Muscle of leg (tissue), 11 donors: ENCODE measurements around the gene GNA14. TPM values are rescaled to one million over a fixed set of nuclear protein-coding genes. Genes with fewer than 3 reads are reported as not detected.
"Not testable (repeated sequence)": the region's sequence is repeated elsewhere in the genome, so short reads cannot be mapped to it uniquely, and the experiment has no call there.

Experiments
- DNase-seq: peaks from one replicate; pipeline ENCODE4 v3.0.0; 2013
- H3K27ac ChIP-seq: one replicate; pipeline ENCODE4 v1.5.1; 2013; ENCODE audit warnings: mild to moderate bottlenecking, low read length, control low read depth
- H3K27me3 ChIP-seq: one replicate; pipeline ENCODE4 v1.6.1; 2013; ENCODE audit warnings: low read length; ENCODE audit not compliant: control insufficient read depth, insufficient read depth
- H3K36me3 ChIP-seq: one replicate; pipeline ENCODE4 v1.6.1; 2013; ENCODE audit warnings: low read length; ENCODE audit not compliant: control insufficient read depth, insufficient read depth
- H3K4me1 ChIP-seq: one replicate; pipeline ENCODE4 v1.6.1; 2013; ENCODE audit warnings: low read length; ENCODE audit not compliant: control insufficient read depth, insufficient read depth
- H3K4me3 ChIP-seq: one replicate; pipeline ENCODE4 v1.5.1; 2013; ENCODE audit warnings: low read length, control low read depth
- H3K9me3 ChIP-seq: replicated peaks from 2 replicates; pipeline ENCODE4 v1.6.1; 2013; ENCODE audit warnings: low read depth, low read length; ENCODE audit not compliant: control insufficient read depth
- WGBS: methylation state at CpG from one replicate; pipeline ENCODE4 v1.1.5; 2013; ENCODE audit warnings: missing lambda C conversion rate; ENCODE audit not compliant: insufficient coverage; 5-methylcytosine and 5-hydroxymethylcytosine counted together
- polyA plus RNA-seq, 8 donors: library from polyadenylated mRNA; unstranded; fragments of 120-200 nt; gene quantifications; one replicate each; pipeline versions ENCODE4 v1.2.1 to v1.2.3, GENCODE V29; 2013; ENCODE audit warnings: inconsistent platforms in 1 of 8, low replicate concordance in 1 of 8; ENCODE audit not compliant: insufficient read length in 8 of 8, insufficient read depth in 1 of 8
- total RNA-seq: library from RNA; stranded (reverse); fragments of 120-200 nt; gene quantifications from one replicate; pipeline ENCODE4 v1.2.4, GENCODE V29; 2013

GNA14 gene
- total and polyA plus RNA-seq, 9 donors = 2.1 to 6.6 (median 3.3) TPM

DNA sequence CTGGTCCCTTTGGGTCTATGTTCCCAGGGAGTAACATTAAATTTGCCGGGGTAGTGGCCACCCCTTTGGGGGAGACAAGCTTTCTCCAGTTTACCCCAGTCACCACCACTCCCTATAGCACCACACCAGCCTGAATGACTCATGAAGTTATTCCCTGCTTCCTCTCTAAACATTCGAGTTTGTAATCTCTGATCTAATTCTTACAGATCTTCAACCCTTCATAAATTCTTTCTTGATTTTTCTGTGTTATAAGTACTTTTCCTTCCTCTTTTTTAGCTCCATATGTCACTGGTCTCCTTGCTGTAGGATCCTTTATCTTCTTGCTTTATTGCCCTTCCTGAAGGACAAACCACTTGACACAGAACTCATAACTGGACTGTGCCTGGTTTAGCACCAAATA is 55.6 kb downstream of the GNA14 start:
- DNase-seq = no peak
- no peak overlapping the region for H3K27ac ChIP-seq
- no peaks in the 10 kb centered on the region for H3K9me3 ChIP-seq
- no CpG with 5 or more reads among the region's 2 CpGs for WGBS
- H3K4me1 ChIP-seq = peaks cover 49% of the 10 kb centered on the region
- H3K27me3 ChIP-seq = no peaks in the 10 kb centered on the region
- no peaks in the 10 kb centered on the region for H3K36me3 ChIP-seq
- no peak overlapping the region for H3K4me3 ChIP-seq

DNA sequence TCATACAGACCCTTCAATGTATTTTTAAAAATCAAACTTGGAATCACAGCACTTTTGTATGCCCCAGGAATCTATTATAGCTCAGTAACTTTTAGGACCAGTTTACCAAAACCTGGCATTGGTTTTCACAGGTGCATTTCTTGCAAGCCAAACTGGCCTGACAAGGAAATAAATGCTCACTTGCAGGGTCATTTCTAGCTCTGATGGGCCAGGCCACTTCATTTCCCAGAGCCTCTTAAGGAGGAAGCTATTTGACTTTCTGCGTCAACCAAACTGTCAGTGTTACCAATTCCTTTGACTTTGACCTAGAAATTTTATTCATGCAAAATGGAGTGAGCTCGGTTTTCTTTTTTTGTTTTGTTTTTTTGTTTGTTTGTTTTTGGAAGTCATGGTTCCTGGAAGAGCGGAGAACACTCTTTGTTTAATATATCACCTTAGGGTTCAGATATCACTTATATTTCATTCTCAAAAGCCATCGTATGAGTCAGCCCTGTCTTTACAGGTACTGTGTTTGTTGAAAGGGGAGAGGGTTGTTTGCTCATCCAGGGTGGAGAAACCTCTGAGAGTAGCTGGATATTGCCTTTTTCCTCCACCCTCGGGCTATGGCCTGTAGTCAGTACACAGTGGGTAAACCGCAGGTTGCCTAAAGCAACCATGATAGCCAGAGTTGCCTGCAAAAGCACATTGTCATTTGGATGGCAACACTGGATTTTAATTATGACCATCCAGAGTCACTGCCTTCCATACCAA is 58.9 kb downstream of the GNA14 start:
- 96% methylated on average over 3 of the region's 6 CpGs for WGBS
- Histone ChIP-seq H3K27me3 (no peaks in the 10 kb centered on the region), H3K9me3 (no peaks in the 10 kb centered on the region), H3K4me3 (no peak overlapping the region), H3K4me1 (peaks cover 28% of the 10 kb centered on the region), H3K27ac (no peak overlapping the region), H3K36me3 (no peaks in the 10 kb centered on the region)
- DNase-seq = no peak

DNA sequence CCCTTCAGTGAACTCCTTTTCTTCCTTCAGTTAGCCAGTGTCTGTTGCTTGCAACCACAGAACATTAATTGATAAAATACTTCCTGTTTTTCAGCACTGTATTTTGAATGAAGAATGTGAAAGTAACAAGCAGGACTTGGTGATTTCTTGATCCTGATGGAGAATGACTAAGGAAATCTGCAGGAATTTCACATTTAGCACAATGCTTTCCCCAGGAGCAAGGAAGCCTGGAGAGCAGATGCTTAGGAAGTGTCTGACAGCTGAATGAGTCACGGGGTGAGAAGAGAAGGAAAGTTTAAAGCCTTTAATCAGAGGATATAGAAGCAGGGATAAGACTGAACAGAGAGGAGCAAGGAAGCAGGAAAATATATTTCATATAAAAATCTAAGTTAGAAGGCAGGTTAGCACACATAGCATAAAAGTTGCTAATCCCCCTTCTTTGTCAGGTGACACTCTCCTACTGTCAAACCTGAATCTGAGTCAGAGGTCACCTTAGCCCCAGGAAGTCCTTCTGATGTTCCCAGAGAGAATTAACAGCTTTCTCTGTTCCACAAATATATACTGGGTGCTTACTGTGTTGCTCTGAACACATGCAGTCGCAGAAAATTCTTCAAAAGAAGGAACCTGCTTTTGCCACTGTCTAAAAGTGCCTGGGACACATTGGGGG is 59.7 kb downstream of the GNA14 start:
- no peaks in the 10 kb centered on the region for H3K36me3 ChIP-seq
- DNase-seq = peak; percentile 51
- no peaks in the 10 kb centered on the region for H3K9me3 ChIP-seq
- no peak overlapping the region for H3K27ac ChIP-seq
- peaks cover 23% of the 10 kb centered on the region for H3K4me1 ChIP-seq
- 63% methylated on average over 1 of the region's 2 CpGs for WGBS
- no peak overlapping the region for H3K4me3 ChIP-seq
- no peaks in the 10 kb centered on the region for H3K27me3 ChIP-seq

DNA sequence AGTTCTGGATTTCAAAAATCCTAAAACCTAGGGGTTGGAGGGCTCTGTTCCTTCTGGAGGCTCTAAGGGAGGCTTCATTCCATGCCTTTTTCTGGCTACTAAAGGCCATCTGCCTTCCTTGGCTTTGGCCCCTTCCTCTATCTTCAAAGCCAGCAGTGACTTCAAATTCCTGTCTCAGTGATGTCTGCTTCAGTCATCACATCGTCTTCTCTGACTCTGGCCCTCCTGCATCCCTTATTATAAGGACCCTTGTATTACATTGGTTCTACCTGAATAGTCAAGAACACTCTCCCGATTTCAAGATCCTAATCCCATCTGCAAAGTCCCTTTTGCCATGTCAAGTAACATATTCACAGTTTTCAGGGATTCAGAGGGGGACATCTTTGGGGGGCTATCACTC is 60.3 kb downstream of the GNA14 start:
- 22% methylated on average over 2 of the region's 2 CpGs for WGBS
- Histone ChIP-seq H3K4me3 (no peak overlapping the region), H3K36me3 (no peaks in the 10 kb centered on the region), H3K9me3 (no peaks in the 10 kb centered on the region), H3K27ac (peak overlapping the region; percentile 51), H3K27me3 (no peaks in the 10 kb centered on the region), H3K4me1 (peaks cover 23% of the 10 kb centered on the region)
- no peak for DNase-seq

DNA sequence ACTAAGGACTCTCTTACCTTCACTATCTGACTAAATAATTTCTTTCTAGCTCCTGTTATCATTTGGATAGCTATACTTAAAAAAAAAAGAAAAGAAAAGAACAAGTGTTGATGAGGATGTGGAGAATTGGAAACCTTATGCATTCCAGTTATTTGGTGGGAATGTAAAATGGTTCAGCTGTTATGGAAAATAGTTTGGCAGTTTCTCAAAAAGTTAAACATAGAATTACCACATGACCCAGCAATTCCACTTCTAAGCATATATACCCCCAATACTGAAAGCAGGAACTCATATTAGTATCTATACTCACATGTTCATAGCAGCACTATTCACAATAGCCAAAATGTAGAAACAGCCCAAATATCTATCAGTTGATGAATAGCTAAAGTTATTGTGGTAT is 61.1 kb downstream of the GNA14 start:
- no peak overlapping the region for H3K4me3 ChIP-seq
- DNase-seq = peak; percentile 39
- H3K36me3 ChIP-seq = no peaks in the 10 kb centered on the region

DNA sequence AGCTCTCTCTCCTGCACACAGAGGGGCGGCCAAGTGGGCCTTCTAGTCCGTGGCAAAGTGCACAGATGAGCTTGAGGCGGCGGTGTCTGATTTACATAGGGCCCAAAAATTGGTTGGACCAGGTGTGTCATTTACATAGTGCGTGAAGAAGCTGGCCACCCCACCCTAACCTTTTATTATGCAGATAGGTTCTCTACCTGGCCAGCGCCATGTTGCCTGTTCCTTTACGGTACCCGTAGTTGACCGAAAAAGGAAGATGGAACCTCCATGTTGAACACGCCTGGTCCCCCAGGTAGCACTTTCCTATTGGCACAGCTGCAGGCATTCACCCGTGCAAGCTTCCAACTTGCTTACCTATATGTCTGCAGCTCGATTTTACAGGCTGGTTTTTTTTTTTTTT is 61.5 kb downstream of the GNA14 start:
- H3K27me3 ChIP-seq = no peaks in the 10 kb centered on the region
- H3K9me3 ChIP-seq = no peaks in the 10 kb centered on the region
- H3K36me3 ChIP-seq = no peaks in the 10 kb centered on the region
- peak overlapping the region; percentile 17 for H3K27ac ChIP-seq
- DNase-seq = no peak
- 97% methylated on average over 9 of the region's 12 CpGs for WGBS
- no peak overlapping the region for H3K4me3 ChIP-seq
- peaks cover 26% of the 10 kb centered on the region for H3K4me1 ChIP-seq

More for the DNA sequence above, 61.1 kb downstream of the GNA14 start:
- Histone ChIP-seq H3K27ac (peak overlapping the region; percentile 51), H3K27me3 (no peaks in the 10 kb centered on the region), H3K4me1 (peaks cover 26% of the 10 kb centered on the region), H3K9me3 (no peaks in the 10 kb centered on the region)

DNA sequence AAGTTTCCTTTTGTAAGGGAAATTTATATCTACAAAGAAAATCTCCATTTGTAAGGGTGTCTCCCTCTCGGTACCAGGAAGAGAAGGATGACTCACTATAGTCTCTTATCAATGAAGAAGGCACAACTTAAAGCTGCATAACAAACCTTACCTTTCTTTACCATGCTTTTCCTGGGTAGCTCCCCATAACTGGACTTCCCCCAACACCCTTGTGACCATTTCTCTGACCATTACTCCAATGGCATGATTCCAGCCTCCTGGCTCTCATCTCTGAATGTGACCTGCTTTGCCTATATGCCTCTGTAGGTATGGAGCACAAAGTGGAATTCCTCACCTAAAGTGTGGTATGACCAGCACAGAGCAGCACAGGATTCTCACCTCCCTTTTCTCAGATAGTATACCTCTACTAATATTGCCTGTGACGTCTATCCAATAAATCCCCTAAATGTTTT is 62.8 kb downstream of the GNA14 start:
- Histone ChIP-seq H3K4me1 (peaks cover 26% of the 10 kb centered on the region), H3K27me3 (no peaks in the 10 kb centered on the region), H3K4me3 (no peak overlapping the region), H3K36me3 (no peaks in the 10 kb centered on the region), H3K27ac (no peak overlapping the region), H3K9me3 (no peaks in the 10 kb centered on the region)
- DNase-seq = no peak
- WGBS = 60% methylated on average over 1 of the region's 2 CpGs

DNA sequence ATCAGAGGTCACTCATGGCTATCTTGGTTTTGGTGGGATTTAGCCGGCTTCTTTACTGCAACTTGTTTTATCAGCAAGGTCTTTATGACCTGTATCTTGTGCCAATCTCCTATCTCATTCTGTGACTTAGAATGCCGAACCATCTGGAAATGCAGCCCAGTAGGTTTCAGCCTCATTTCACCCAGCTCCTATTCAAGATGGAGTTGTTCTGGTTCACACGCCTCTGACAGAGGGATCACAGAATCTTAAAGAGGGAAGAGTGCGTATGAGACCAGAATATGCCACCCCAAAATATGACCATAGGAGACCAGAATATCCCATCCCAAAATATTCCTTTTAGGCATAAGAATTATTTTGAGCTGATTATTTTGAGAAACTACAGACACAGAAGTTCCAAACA is 63.2 kb downstream of the GNA14 start:
- H3K36me3 ChIP-seq = not testable (repeated sequence)

DNA sequence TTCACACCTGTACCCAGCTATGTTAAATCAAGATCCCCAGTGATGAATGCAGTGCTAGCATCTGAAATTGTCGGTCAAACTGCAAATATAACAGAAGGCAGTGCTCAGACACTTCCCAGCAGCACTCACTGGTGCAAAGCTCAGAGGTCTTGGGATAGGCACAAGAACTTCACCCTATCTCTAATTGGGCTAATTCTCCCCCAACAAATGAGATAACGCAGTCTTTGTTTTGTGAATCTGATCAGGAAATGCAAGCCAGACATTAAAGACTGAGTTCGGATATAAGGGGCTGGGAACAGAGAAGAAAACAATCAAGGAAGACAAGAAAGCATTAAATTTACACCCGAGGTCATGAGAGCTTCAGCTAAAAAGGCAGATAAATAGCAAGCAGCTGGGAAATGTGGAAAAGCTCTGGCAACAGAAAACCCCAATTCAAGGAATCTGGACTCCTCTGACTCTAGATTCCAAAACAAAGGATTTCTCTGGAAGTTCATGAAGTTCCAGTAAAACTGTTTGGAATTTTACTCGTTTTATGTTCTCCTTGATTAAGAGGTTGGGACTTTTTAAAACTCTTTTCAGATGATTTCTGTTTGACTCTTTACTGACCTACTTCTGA is 65.1 kb downstream of the GNA14 start:
- H3K9me3 ChIP-seq = no peaks in the 10 kb centered on the region

More for the DNA sequence above, 63.2 kb downstream of the GNA14 start:
- not testable (repeated sequence) for H3K4me3 ChIP-seq, H3K27ac ChIP-seq, H3K27me3 ChIP-seq, DNase-seq, H3K9me3 ChIP-seq
- peaks cover 26% of the 10 kb centered on the region for H3K4me1 ChIP-seq
- WGBS = 100% methylated on average over 2 of the region's 4 CpGs

DNA sequence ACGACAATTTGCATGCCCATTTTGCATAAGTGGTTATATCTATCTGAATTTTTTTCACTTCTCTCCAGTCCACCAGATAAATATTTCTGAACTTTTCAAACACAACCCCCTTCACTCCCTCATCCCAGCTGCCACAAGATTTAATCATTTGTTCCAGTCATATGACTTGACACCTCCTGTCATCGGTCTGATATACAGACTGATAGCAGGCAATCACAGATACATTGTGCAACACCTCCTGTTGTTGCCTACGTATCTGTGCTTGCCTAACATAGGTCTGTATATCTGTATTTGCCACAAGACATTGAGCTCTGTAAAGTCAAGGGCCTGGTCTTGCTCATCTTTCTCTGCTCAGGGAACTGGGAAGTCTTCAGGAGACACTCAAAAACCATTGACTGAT is 65.6 kb downstream of the GNA14 start:
- Histone ChIP-seq H3K4me3 (no peak overlapping the region), H3K9me3 (no peaks in the 10 kb centered on the region), H3K4me1 (peaks cover 13% of the 10 kb centered on the region), H3K36me3 (no peaks in the 10 kb centered on the region), H3K27ac (no peak overlapping the region), H3K27me3 (no peaks in the 10 kb centered on the region)
- WGBS = 71% methylated on average over 1 of the region's 3 CpGs
- no peak for DNase-seq

More for the DNA sequence above, 65.1 kb downstream of the GNA14 start:
- no peaks in the 10 kb centered on the region for H3K27me3 ChIP-seq
- 17% methylated on average over 3 of the region's 5 CpGs for WGBS
- H3K4me3 ChIP-seq = no peak overlapping the region
- no peaks in the 10 kb centered on the region for H3K36me3 ChIP-seq
- peak; percentile 70 for DNase-seq
- peaks cover 17% of the 10 kb centered on the region for H3K4me1 ChIP-seq
- no peak overlapping the region for H3K27ac ChIP-seq
